ENCODE measurements around the gene TREM1.
A peak's percentile ranks its signal among the peaks of the same experiment; 100 is the strongest.
"Not testable (repeated sequence)": the region's sequence is repeated elsewhere in the genome, so short reads cannot be mapped to it uniquely, and the experiment has no call there.

Gene TREM1

GRCh38 chr6:41297248-41297647 is 10.8 kb upstream of the TREM1 start:
- DNase-seq (ENCODE audit: low read depth in 1 of 2, low spot score in 1 of 2) = not testable (repeated sequence)

DNA sequence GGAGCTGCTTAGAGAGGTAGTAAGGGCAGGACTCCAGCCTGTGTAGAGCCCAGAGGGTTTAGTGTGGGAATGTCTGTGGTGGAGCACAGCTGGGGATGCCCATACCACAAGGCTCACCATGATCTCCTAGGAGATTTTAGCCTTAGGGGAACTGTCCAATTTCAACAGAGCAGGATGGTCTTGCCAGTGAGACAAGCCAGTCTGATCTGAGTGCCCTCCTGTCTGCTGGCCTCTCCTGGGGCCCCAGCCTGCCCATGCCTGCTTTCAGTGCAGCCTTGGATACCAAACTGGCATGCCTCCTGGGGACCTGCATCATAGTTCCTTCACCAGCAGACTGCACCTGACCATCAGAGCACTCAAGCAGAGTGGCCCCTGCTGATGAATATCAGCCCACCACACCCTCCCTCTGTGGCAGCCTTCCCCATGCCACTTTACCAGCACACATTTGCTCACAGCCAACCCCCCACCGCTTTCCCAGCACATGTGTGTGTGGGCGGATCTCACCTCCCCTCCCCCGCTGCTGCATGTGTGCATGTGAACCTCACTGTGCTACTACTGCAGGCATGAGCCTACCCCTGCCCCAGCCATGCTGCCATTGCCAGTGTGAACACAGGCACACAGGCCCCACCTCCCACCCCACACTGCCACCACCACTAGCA is 7.9 kb upstream of the TREM1 start:
- no peak for DNase-seq (ENCODE audit: low read depth in 1 of 2, low spot score in 1 of 2)

- no peak for DNase-seq (ENCODE audit: low read depth in 1 of 2, low spot score in 1 of 2)
Measured at GRCh38 chr6:41291717-41292116, 5.2 kb upstream of the TREM1 start.

DNA sequence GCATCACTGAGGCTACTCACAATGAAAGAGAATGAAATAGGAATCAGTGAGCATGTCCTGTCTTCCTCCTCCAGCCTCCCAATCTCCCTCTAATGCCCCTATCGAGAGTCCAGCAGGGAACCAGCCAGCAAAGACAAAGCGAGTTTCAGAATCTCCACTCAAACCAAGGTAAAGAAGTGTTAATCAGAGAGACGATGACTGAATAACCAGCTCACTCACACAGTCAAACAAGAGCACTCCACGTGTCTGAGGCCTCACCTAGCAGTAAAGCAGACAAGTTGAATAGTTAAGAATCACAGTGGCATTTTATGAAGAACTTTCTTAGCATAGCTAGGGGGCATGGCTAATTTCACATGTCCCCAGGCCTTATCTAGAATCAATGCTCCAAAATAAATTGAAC is 3.3 kb upstream of the TREM1 start:
- no peak for DNase-seq (ENCODE audit: low read depth in 1 of 2, low spot score in 1 of 2)

GRCh38 chr6:41288754-41289129 is 2.3 kb upstream of the TREM1 start:
- DNase-seq (ENCODE audit: low read depth in 1 of 2, low spot score in 1 of 2) = no peak

GRCh38 chr6:41288030-41288753 is 1.7 kb upstream of the TREM1 start:
- no peak for DNase-seq (ENCODE audit: low read depth in 1 of 2, low spot score in 1 of 2)

DNA sequence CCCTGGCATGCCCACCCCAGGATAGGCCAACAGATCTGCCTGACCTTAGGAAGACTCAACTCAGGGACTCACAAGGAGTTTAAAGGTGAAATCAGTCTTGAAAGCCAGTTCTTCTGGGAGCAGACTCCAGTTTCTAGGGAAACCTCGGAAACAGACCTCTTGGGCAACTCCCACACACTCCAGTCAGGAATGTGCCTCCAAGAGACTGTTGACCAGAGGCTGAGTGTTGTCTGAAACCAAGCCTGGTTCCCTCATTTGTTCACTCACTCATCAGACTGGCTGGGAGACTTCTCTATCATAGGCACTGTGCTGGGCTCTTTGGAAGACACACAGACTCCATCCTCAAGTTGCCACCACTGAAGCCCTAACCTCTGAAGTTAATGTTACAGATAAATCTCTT is 1.8 kb downstream of the TREM1 start:
- DNase-seq (ENCODE audit: low read depth in 1 of 2, low spot score in 1 of 2) = no peak

DNA sequence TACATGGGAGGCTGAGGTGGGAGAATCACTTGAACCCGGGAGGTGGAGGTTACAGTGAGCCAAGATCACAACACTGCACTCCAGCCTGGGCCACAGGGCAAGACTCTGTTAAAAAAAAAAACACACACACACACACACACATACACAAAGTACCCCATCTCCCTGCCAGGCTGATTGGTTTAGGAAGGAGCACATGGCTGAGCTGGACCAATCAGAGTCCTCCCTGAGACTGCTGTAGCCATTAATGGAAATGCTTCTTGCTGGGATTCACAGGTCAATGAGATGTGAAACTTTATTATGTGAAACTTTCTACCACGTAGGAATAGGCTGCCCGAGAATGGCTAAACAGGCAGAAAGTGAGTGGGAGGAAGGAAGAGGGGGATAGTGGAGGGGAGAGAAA is 2.9 kb downstream of the TREM1 start:
- no peak for DNase-seq (ENCODE audit: low read depth in 1 of 2, low spot score in 1 of 2)

GRCh38 chr6:41280381-41281057 is 6.0 kb downstream of the TREM1 start:
- DNase-seq (ENCODE audit: low read depth in 1 of 2, low spot score in 1 of 2) = no peak

DNA sequence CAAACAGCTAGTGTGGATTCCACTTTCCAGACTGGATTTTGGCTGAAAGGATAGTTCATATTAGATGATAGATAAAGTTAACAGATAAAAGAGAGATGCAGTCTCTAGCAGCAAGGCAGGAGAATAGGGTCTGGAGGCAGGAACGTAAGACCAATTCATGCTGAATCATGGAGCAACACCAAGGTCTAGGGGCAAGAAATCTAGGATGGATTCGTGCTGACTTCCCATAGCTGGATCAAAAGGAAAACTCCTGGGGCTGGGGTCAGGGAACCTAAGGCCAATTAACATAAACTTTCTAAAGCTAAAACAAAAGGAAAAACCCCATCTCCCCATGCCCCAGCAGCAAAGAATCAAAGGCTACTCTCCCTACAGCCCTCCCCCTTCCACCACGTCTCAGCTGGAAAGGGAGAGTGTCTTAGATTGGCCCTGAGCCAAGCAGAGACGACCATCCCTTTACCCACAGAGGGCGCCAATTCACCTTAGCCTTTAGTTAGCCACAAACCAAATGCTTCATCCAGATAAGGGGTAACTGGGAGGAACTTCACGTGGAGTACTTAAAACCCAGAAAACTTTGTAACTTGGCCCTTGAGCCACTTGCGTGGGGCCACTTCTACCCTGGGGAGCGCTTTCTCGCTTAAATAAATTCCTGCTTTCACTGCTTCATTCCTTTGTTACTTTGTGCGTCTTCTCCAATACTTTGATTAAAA is 7.6 kb downstream of the TREM1 start:
- DNase-seq (ENCODE audit: low read depth in 1 of 2, low spot score in 1 of 2) = peak; percentile 17 to 58

DNA sequence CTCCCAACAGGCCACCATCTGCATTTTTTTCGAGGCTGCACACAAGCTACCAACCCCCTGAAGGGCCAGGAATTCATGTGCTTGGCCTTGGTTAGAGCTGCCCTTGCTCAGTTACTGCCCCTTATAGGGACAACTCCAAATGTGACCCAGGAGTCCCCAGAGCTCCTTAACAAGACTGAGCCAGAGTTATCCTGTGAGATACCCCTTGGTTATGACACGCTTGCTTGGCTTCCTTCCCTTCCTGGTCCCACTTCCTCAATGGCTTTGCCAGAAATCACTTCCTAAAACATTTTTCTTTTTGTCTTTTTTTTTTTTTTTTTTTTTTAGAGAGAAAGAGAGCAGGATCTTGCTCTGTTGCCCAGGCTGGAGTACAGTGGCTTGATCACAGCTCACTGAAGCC is 8.9 kb downstream of the TREM1 start:
- DNase-seq (ENCODE audit: low read depth in 1 of 2, low spot score in 1 of 2) = no peak

DNA sequence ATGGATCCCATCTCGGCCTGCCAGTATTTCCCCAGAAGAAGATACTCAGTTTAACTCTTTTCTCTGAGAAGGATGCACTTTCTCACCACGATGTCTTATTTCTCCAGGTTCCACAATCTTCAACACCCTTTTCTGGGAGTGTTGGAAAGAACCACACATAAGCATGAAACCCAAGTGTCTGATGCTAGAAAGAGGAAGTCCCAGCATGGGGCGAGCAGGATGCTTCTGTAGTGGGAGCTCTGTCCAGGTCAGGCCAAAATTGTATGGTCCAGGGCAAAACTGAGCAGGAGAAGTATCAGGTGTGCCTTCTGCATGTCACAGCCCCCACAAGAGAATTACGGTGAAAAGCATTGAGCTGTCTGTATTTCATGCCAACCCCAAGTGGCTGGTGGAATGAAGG is 11.0 kb downstream of the TREM1 start:
- DNase-seq (ENCODE audit: low read depth in 1 of 2, low spot score in 1 of 2) = no peak

DNA sequence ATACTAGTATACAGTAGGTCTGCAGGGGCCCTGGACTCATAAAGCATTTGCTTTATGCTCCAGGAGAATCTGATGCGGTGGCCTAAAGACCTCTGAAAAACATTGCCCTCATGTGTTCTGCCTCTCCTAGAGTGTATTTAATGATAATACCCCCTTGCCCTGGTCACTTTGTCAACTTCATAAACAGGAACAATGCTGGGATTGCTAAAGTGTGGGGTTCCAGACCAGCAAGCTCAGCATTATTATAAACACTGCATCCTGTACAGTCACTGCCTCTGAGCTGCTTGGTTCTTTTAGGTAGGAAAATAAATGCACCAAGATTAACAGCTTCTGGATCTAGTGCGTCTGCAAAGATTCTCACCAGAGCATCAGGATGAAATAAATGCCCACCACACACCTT is 12.2 kb downstream of the TREM1 start:
- DNase-seq (ENCODE audit: low read depth in 1 of 2, low spot score in 1 of 2) = no peak

- no peak for DNase-seq (ENCODE audit: low read depth in 1 of 2, low spot score in 1 of 2)
Measured at GRCh38 chr6:41273714-41274113, 12.8 kb downstream of the TREM1 start.

- DNase-seq (ENCODE audit: low read depth in 1 of 2, low spot score in 1 of 2) = no peak
Measured at GRCh38 chr6:41272591-41273240, 13.8 kb downstream of the TREM1 start.

- DNase-seq (ENCODE audit: low read depth in 1 of 2, low spot score in 1 of 2) = no peak
Measured at GRCh38 chr6:41271901-41272395, 14.5 kb downstream of the TREM1 start.

GRCh38 chr6:41269716-41270115 is 16.8 kb downstream of the TREM1 start:
- DNase-seq (ENCODE audit: low read depth in 1 of 2, low spot score in 1 of 2) = no peak

- DNase-seq (ENCODE audit: low read depth in 1 of 2, low spot score in 1 of 2) = no peak
Measured at GRCh38 chr6:41269166-41269565, 17.3 kb downstream of the TREM1 start.

DNA sequence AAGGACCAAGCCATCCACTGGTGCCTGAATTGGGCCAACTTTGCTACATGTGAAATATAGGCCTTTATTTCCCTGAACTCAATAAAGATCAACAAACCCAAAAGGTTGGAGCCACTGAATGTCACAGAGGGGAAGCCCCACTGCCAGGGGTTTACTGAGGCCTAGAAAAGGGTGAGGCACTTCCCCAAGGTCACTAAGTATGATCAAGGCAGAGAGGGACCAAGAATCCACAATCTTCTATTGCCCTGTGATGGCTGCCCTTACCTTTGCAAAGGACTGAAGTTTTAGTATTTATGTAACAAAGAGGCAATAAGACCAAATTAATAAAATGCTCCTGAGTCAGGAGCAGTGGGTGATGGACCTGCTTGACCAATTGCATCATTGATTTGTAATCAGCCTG is 18.0 kb downstream of the TREM1 start:
- no peak for DNase-seq (ENCODE audit: low read depth in 1 of 2, low spot score in 1 of 2)

DNA sequence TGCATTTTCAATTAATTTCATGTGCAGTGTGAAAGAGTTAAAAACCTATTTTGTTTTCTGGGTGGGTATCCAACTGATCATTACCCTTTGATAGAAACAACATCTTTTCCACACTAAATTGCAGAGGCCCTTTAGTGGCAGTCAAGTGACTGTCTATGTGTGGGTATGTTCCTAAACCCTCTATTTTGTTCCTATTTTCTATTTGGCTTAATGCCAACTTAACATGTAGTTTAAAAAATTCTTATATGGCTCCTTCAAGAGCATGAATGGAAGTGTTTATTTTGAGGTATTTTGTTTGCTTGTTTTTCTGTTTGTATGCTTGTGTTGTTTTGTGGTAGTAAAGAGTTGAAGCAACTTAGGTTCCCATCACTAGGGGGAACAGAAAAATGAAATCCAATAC is 19.9 kb downstream of the TREM1 start:
- no peak for DNase-seq (ENCODE audit: low read depth in 1 of 2, low spot score in 1 of 2)

GRCh38 chr6:41263267-41263666 is 23.2 kb downstream of the TREM1 start:
- no peak for DNase-seq (ENCODE audit: low read depth in 1 of 2, low spot score in 1 of 2)
